WTC11 (cell line): Measurements from ENCODE around the gene CDH19. TPM values are rescaled to one million over a fixed set of nuclear protein-coding genes. Genes with fewer than 3 reads are reported as not detected.

Experiments used
- ATAC-seq: fragments of 200-7000 bp; cut with Tn5 transposase; 2 replicates; pipeline ENCODE4 v1.10.0; 2021; ENCODE audit warnings: mild to moderate bottlenecking, moderate library complexity
- CTCF ChIA-PET: fragments of 300-600 bp; sonication (Branson Sonifier 250); formaldehyde crosslinking; loops from one replicate; lab custom pipeline; 2021; ENCODE audit warnings: antibody characterized with exemption; lab: Charles Lee
- POLR2A ChIA-PET: fragments of 350-600 bp; sonication (Branson Sonifier 250); formaldehyde crosslinking; loops from one replicate; lab custom pipeline; 2021; ENCODE audit warnings: antibody characterized with exemption; lab: Charles Lee
- DNase-seq: peaks from one replicate; pipeline ENCODE4 v3.0.0; 2021; ENCODE audit warnings: low spot score
- H3K27ac Mint-ChIP-seq: 2 replicates; pipeline ENCODE4 v1.8.0; 2021; ENCODE audit warnings: mixed read lengths
- H3K27me3 Mint-ChIP-seq: 2 replicates; pipeline ENCODE4 v1.8.0; 2021; ENCODE audit warnings: low read depth, mild to moderate bottlenecking, moderate library complexity, mixed read lengths
- H3K36me3 Mint-ChIP-seq: 2 replicates; pipeline ENCODE4 v1.8.0; 2021; ENCODE audit warnings: mixed read lengths
- H3K4me1 Mint-ChIP-seq: 2 replicates; pipeline ENCODE4 v1.8.0; 2022; ENCODE audit warnings: mixed read lengths
- H3K4me3 Mint-ChIP-seq: 2 replicates; pipeline ENCODE4 v1.8.0; 2021; ENCODE audit warnings: mild to moderate bottlenecking, moderate library complexity, mixed read lengths
- H3K9me3 Mint-ChIP-seq: 2 replicates; pipeline ENCODE4 v1.8.0; 2021; ENCODE audit warnings: mixed read lengths
- AR ChIP-seq: fragments of 250-450 bp; sonication (Bioruptor Pico); IDR thresholded peaks from 2 replicates; pipeline ENCODE4 v1.9.0; 2021; ENCODE audit warnings: mild to moderate bottlenecking
- ARID4B ChIP-seq: sonication (generic); formaldehyde crosslinking; IDR thresholded peaks from 2 replicates; pipeline ENCODE4 v1.8.0; 2023; ENCODE audit warnings: missing genetic modification reagents, mild to moderate bottlenecking, borderline replicate concordance
- CBFB ChIP-seq: sonication (generic); formaldehyde crosslinking; IDR thresholded peaks from 2 replicates; pipeline ENCODE4 v1.8.1; 2022; ENCODE audit warnings: mild to moderate bottlenecking, low read depth, missing genetic modification reagents
- ESRRA ChIP-seq: sonication (generic); formaldehyde crosslinking; IDR thresholded peaks from 2 replicates; pipeline ENCODE4 v1.8.1; 2022; ENCODE audit warnings: mild to moderate bottlenecking, missing genetic modification reagents, borderline replicate concordance
- MYBL2 ChIP-seq: sonication (generic); formaldehyde crosslinking; IDR thresholded peaks from 2 replicates; pipeline ENCODE4 v1.8.1; 2023; ENCODE audit warnings: mild to moderate bottlenecking, moderate library complexity, missing genetic modification reagents
- NFE2L1 ChIP-seq: sonication (generic); formaldehyde crosslinking; IDR thresholded peaks from 2 replicates; pipeline ENCODE4 v1.8.1; 2023; ENCODE audit warnings: missing genetic modification reagents
- NR2C2 ChIP-seq: sonication (generic); formaldehyde crosslinking; IDR thresholded peaks from 2 replicates; pipeline ENCODE4 v1.8.0; 2022; ENCODE audit warnings: mild to moderate bottlenecking, missing genetic modification reagents
- PRDM15 ChIP-seq: sonication (generic); formaldehyde crosslinking; IDR thresholded peaks from 2 replicates; pipeline ENCODE4 v1.8.0; 2022; ENCODE audit warnings: missing genetic modification reagents
- SMAD3 ChIP-seq: sonication (generic); formaldehyde crosslinking; IDR thresholded peaks from 2 replicates; pipeline ENCODE4 v1.8.0; 2022; ENCODE audit warnings: missing genetic modification reagents, mild to moderate bottlenecking, borderline replicate concordance
- ZNF281 ChIP-seq: sonication (generic); formaldehyde crosslinking; IDR thresholded peaks from 2 replicates; pipeline ENCODE4 v1.8.0; 2023; ENCODE audit warnings: mild to moderate bottlenecking, missing genetic modification reagents
- ZNF425 ChIP-seq: fragments of 250-450 bp; sonication (Bioruptor Pico); conservative IDR thresholded peaks from 2 replicates; pipeline ENCODE4 v1.9.0; 2021; ENCODE audit warnings: mild to moderate bottlenecking
- total RNA-seq: library from RNA; stranded (reverse); gene quantifications from 3 replicates; pipeline ENCODE4 v1.2.3, GENCODE V29; 2021

Gene CDH19
- total RNA-seq, 1 experiment from 2014 or later, result not detected

- no peak for TF ChIP-seq ZNF281 (CRISPR knock-in tag)
Measured at GRCh38 chr18:66647671-66648070, 43.8 kb upstream of the CDH19 start (continued).

- TF ChIP-seq MYBL2 (no peak), NR2C2 (no peak), AR (CRISPR knock-in tag) (no peak), PRDM15 (no peak), ZNF425 (no peak), ESRRA (CRISPR knock-in tag) (no peak), SMAD3 (no peak), ARID4B (CRISPR knock-in tag) (no peak), NFE2L1 (no peak), CBFB (CRISPR knock-in tag) (no peak)
- no peak for DNase-seq
- Mint-ChIP-seq H3K36me3 (no peaks in the 10 kb centered on the region), H3K27ac (no peak overlapping the region), H3K4me1 (peaks cover 41% of the 10 kb centered on the region), H3K4me3 (no peak overlapping the region), H3K9me3 (no peaks in the 10 kb centered on the region), H3K27me3 (no peaks in the 10 kb centered on the region)
- ChIA-PET CTCF (no interaction called here), POLR2A (no interaction called here)
- ATAC-seq, result no peak
Measured at GRCh38 chr18:66646609-66647008, 42.7 kb upstream of the CDH19 start.
